Measurements from ENCODE around the gene PKNOX2. TPM values are rescaled to one million over a fixed set of nuclear protein-coding genes. Genes with fewer than 3 reads are reported as not detected.

The PKNOX2 gene
- total RNA-seq, 5 donors from 2014 or later (not counting 1 experiment from before 2014, with no cell fraction given) = 0.55 TPM; not detected in 4

DNA sequence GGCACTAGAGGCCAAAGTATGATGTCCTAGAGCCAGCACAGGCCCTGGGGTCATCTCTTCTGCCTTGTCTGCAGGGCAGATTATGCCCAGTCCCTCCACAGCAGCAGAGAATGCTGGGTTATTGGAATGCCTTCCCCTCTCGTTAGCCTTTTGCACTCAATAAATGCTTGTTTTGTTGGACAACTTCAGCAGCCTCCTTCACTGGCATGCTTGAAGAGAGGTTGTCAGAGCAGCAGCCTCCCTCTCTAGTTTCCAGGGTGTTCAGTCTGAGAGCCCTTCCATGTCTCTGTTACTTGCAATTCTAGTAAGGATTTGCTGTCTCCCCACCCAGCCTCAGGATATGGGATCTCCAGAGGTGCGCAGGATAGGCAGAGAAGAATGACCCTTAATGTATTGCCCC is 82.9 kb downstream of the PKNOX2 start:
- no peaks in the 10 kb centered on the region for H3K4me1 Mint-ChIP-seq
- H3K9me3 ChIP-seq = no peaks in the 10 kb centered on the region
- DNase-seq (no peak), ATAC-seq (replicated peaks in 1 of 4) (no peak)
- no peak overlapping the region for H3K4me3 ChIP-seq (ENCODE audit: control insufficient read depth in 1 of 2, extremely low read depth in 1 of 2, low read length in 1 of 2)
- H3K36me3 ChIP-seq (ENCODE audit: control insufficient read depth in 2 of 2, extremely low read depth in 1 of 2, insufficient read depth in 1 of 2, low read length in 1 of 2) = no peaks in the 10 kb centered on the region
- H3K27me3 Mint-ChIP-seq = peaks cover 12 to 21% of the 10 kb centered on the region in 2 donors
- no peak overlapping the region for H3K27ac Mint-ChIP-seq
- H3K36me3 Mint-ChIP-seq = no peaks in the 10 kb centered on the region
- WGBS (ENCODE audit: insufficient coverage) = 100% methylated on average over 1 of the region's 2 CpGs
- CTCF ChIA-PET = no interaction called here
- no peak overlapping the region for H3K4me3 Mint-ChIP-seq
- H3K27me3 ChIP-seq (replicated peaks in 1 of 2; ENCODE audit: control insufficient read depth in 2 of 2, extremely low read depth in 1 of 2, insufficient read depth in 2 of 2, low read length in 1 of 2) = peaks cover 0 to 12% of the 10 kb centered on the region in 2 experiments
- no peaks in the 10 kb centered on the region for H3K4me1 ChIP-seq (ENCODE audit: control insufficient read depth in 1 of 2, extremely low read depth in 1 of 2, insufficient read depth in 2 of 2, low read length in 2 of 2)
- no peak overlapping the region for H3K27ac ChIP-seq (ENCODE audit: low read length)
- H3K9me3 Mint-ChIP-seq = no peaks in the 10 kb centered on the region
- POLR2A ChIA-PET = no interaction called here

- no peak for ATAC-seq (replicated peaks in 1 of 4)
- 81% methylated on average over 7 of the region's 17 CpGs for WGBS (ENCODE audit: insufficient coverage)
- Histone ChIP-seq H3K36me3 (ENCODE audit: control insufficient read depth in 2 of 2, extremely low read depth in 1 of 2, insufficient read depth in 1 of 2, low read length in 1 of 2) (no peaks in the 10 kb centered on the region), H3K27me3 (replicated peaks in 1 of 2; ENCODE audit: control insufficient read depth in 2 of 2, extremely low read depth in 1 of 2, insufficient read depth in 2 of 2, low read length in 1 of 2) (peaks cover 0 to 10% of the 10 kb centered on the region in 2 experiments), H3K9me3 (no peaks in the 10 kb centered on the region), H3K4me1 (ENCODE audit: control insufficient read depth in 1 of 2, extremely low read depth in 1 of 2, insufficient read depth in 2 of 2, low read length in 2 of 2) (no peaks in the 10 kb centered on the region), H3K27ac (ENCODE audit: low read length) (no peak overlapping the region), H3K4me3 (ENCODE audit: control insufficient read depth in 1 of 2, extremely low read depth in 1 of 2, low read length in 1 of 2) (no peak overlapping the region)
- POLR2A ChIA-PET = no interaction called here
- H3K9me3 Mint-ChIP-seq = no peaks in the 10 kb centered on the region
- H3K36me3 Mint-ChIP-seq = no peaks in the 10 kb centered on the region
- CTCF ChIA-PET = no interaction called here
- H3K4me1 Mint-ChIP-seq = no peaks in the 10 kb centered on the region
- H3K27me3 Mint-ChIP-seq = peaks cover 17 to 25% of the 10 kb centered on the region in 2 donors
- no peak overlapping the region for H3K27ac Mint-ChIP-seq
- no peak overlapping the region for H3K4me3 Mint-ChIP-seq
- no peak for DNase-seq
Observed at GRCh38 chr11:125250318-125251213, 86.0 kb downstream of the PKNOX2 start.

DNA sequence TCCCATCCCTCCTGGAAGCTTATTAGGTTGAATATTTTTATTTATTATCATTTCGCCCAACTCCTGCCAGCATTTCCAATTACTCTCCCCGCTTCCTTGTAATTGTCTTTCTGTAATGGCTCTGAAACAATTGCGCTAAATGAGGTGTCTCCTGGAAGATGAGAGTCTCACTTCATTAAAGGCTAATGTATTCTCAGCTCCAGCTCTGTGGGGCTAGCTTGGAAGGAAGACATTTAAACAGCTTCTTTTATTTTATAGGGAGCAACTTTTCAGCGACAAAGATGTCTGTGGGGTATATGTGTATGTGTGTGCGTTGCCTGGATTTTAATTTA is 86.6 kb downstream of the PKNOX2 start:
- Mint-ChIP-seq H3K27me3 (peaks cover 15 to 20% of the 10 kb centered on the region in 2 donors), H3K4me1 (no peaks in the 10 kb centered on the region), H3K27ac (no peak overlapping the region), H3K4me3 (no peak overlapping the region), H3K36me3 (no peaks in the 10 kb centered on the region), H3K9me3 (no peaks in the 10 kb centered on the region)
- ChIA-PET POLR2A (no interaction called here), CTCF (no interaction called here)
- Histone ChIP-seq H3K4me1 (ENCODE audit: control insufficient read depth in 1 of 2, extremely low read depth in 1 of 2, insufficient read depth in 2 of 2, low read length in 2 of 2) (no peaks in the 10 kb centered on the region), H3K27me3 (replicated peaks in 1 of 2; ENCODE audit: control insufficient read depth in 2 of 2, extremely low read depth in 1 of 2, insufficient read depth in 2 of 2, low read length in 1 of 2) (peaks cover 0 to 14% of the 10 kb centered on the region in 2 experiments), H3K9me3 (no peaks in the 10 kb centered on the region), H3K36me3 (ENCODE audit: control insufficient read depth in 2 of 2, extremely low read depth in 1 of 2, insufficient read depth in 1 of 2, low read length in 1 of 2) (no peaks in the 10 kb centered on the region), H3K27ac (ENCODE audit: low read length) (no peak overlapping the region), H3K4me3 (ENCODE audit: control insufficient read depth in 1 of 2, extremely low read depth in 1 of 2, low read length in 1 of 2) (no peak overlapping the region)
- ATAC-seq (replicated peaks in 1 of 4) (no peak), DNase-seq (no peak)
- WGBS (ENCODE audit: insufficient coverage) = 90% methylated on average over 2 of the region's 5 CpGs

DNA sequence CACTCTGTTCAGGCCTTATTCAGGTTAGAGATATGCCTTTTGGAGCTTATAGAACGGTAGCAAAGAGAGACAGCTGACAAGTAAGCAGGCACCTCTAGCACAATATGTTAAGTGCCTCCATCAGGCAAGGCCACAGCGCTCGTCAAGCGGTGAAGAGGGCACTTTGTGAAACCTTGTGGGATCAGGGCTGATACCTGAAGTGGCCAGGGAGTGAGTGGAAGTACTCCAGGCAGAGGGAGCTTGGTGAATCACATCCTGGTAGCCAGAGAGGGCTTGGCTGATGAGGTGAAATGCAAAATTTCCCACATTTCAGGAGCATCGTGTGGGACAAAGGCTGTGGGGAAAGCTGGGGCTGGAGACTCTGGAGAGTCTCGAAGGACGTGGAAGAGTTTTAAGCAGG is 87.4 kb downstream of the PKNOX2 start:
- Histone ChIP-seq H3K27me3 (replicated peaks in 1 of 2; ENCODE audit: control insufficient read depth in 2 of 2, extremely low read depth in 1 of 2, insufficient read depth in 2 of 2, low read length in 1 of 2) (peaks cover 0 to 15% of the 10 kb centered on the region in 2 experiments), H3K9me3 (no peaks in the 10 kb centered on the region), H3K4me1 (ENCODE audit: control insufficient read depth in 1 of 2, extremely low read depth in 1 of 2, insufficient read depth in 2 of 2, low read length in 2 of 2) (no peaks in the 10 kb centered on the region), H3K36me3 (ENCODE audit: control insufficient read depth in 2 of 2, extremely low read depth in 1 of 2, insufficient read depth in 1 of 2, low read length in 1 of 2) (no peaks in the 10 kb centered on the region), H3K4me3 (ENCODE audit: control insufficient read depth in 1 of 2, extremely low read depth in 1 of 2, low read length in 1 of 2) (no peak overlapping the region), H3K27ac (ENCODE audit: low read length) (no peak overlapping the region)
- H3K27ac Mint-ChIP-seq = no peak overlapping the region
- 89% methylated on average over 6 of the region's 7 CpGs for WGBS (ENCODE audit: insufficient coverage)
- no peaks in the 10 kb centered on the region for H3K36me3 Mint-ChIP-seq
- peaks cover 17 to 23% of the 10 kb centered on the region in 2 donors for H3K27me3 Mint-ChIP-seq
- no peak overlapping the region for H3K4me3 Mint-ChIP-seq
- ChIA-PET POLR2A (no interaction called here), CTCF (interaction anchor here in 1 of 2 donors (0.7 kb wide), 1 partner anchor 19 kb away, joined by 6 read pairs; no protein-coding TSS in a partner anchor)
- DNase-seq (no peak), ATAC-seq (replicated peaks in 1 of 4) (no peak)
- no peaks in the 10 kb centered on the region for H3K9me3 Mint-ChIP-seq
- H3K4me1 Mint-ChIP-seq = no peaks in the 10 kb centered on the region

- H3K36me3 Mint-ChIP-seq = no peaks in the 10 kb centered on the region
- Histone ChIP-seq H3K36me3 (ENCODE audit: control insufficient read depth in 2 of 2, extremely low read depth in 1 of 2, insufficient read depth in 1 of 2, low read length in 1 of 2) (no peaks in the 10 kb centered on the region), H3K27ac (ENCODE audit: low read length) (no peak overlapping the region), H3K4me3 (ENCODE audit: control insufficient read depth in 1 of 2, extremely low read depth in 1 of 2, low read length in 1 of 2) (no peak overlapping the region), H3K4me1 (ENCODE audit: control insufficient read depth in 1 of 2, extremely low read depth in 1 of 2, insufficient read depth in 2 of 2, low read length in 2 of 2) (no peaks in the 10 kb centered on the region), H3K27me3 (replicated peaks in 1 of 2; ENCODE audit: control insufficient read depth in 2 of 2, extremely low read depth in 1 of 2, insufficient read depth in 2 of 2, low read length in 1 of 2) (peaks cover 0 to 22% of the 10 kb centered on the region in 2 experiments), H3K9me3 (no peaks in the 10 kb centered on the region)
- CTCF ChIA-PET = no interaction called here
- H3K4me3 Mint-ChIP-seq = no peak overlapping the region
- peaks cover 17 to 18% of the 10 kb centered on the region in 2 donors for H3K27me3 Mint-ChIP-seq
- POLR2A ChIA-PET = no interaction called here
- ATAC-seq (replicated peaks in 1 of 4) = no peak
- no peak for DNase-seq
- H3K9me3 Mint-ChIP-seq = no peaks in the 10 kb centered on the region
- H3K4me1 Mint-ChIP-seq = no peaks in the 10 kb centered on the region
- WGBS (ENCODE audit: insufficient coverage) = 48% methylated on average over 5 of the region's 7 CpGs
- no peak overlapping the region for H3K27ac Mint-ChIP-seq
Observed at GRCh38 chr11:125253289-125253688, 88.7 kb downstream of the PKNOX2 start.

GRCh38 chr11:125253795-125254525 is 89.4 kb downstream of the PKNOX2 start:
- no peaks in the 10 kb centered on the region for H3K4me1 Mint-ChIP-seq
- ChIA-PET CTCF (no interaction called here), POLR2A (no interaction called here)
- peaks cover 0 to 22% of the 10 kb centered on the region in 2 experiments for H3K27me3 ChIP-seq (replicated peaks in 1 of 2; ENCODE audit: control insufficient read depth in 2 of 2, extremely low read depth in 1 of 2, insufficient read depth in 2 of 2, low read length in 1 of 2)
- ATAC-seq (replicated peaks in 1 of 4) (no peak), DNase-seq (no peak)
- H3K9me3 ChIP-seq = no peaks in the 10 kb centered on the region
- H3K27me3 Mint-ChIP-seq = peaks cover 17 to 18% of the 10 kb centered on the region in 2 donors
- no peaks in the 10 kb centered on the region for H3K9me3 Mint-ChIP-seq
- no peaks in the 10 kb centered on the region for H3K4me1 ChIP-seq (ENCODE audit: control insufficient read depth in 1 of 2, extremely low read depth in 1 of 2, insufficient read depth in 2 of 2, low read length in 2 of 2)
- H3K27ac Mint-ChIP-seq = no peak overlapping the region
- H3K4me3 ChIP-seq (ENCODE audit: control insufficient read depth in 1 of 2, extremely low read depth in 1 of 2, low read length in 1 of 2) = no peak overlapping the region
- no peak overlapping the region for H3K4me3 Mint-ChIP-seq
- H3K36me3 ChIP-seq (ENCODE audit: control insufficient read depth in 2 of 2, extremely low read depth in 1 of 2, insufficient read depth in 1 of 2, low read length in 1 of 2) = no peaks in the 10 kb centered on the region
- 71% methylated on average over 10 of the region's 14 CpGs for whole genome bisulfite sequencing (ENCODE audit: insufficient coverage)
- no peak overlapping the region for H3K27ac ChIP-seq (ENCODE audit: low read length)
- H3K36me3 Mint-ChIP-seq = no peaks in the 10 kb centered on the region
